Lower leg skin (tissue), 3 donors: ENCODE data around the gene ZNF699.

ENCODE experiments used
- CTCF ChIP-seq, 3 donors: fragments of 450-650 bp; IDR thresholded peaks; one replicate each; pipeline ENCODE4 v1.5.1; 2016; ENCODE audit warnings: antibody characterized with exemption in 3 of 3, mild to moderate bottlenecking in 3 of 3, moderate library complexity in 2 of 3
- POLR2A ChIP-seq, 2 donors: fragments of 450-650 bp; IDR thresholded peaks; one replicate each; pipeline ENCODE4 v1.6.1; 2016 to 2017; ENCODE audit warnings: antibody characterized with exemption in 2 of 2, mild to moderate bottlenecking in 1 of 2, moderate library complexity in 1 of 2

GRCh38 chr19:9354651-9355050, 45.0 kb upstream of the ZNF699 start:
- no peak for TF ChIP-seq CTCF (IDR thresholded peaks at IDR 0.05)
- TF ChIP-seq POLR2A (IDR thresholded peaks at IDR 0.05), result no peak
